Measurements from ENCODE around the gene SCML2. TPM values are rescaled to one million over a fixed set of nuclear protein-coding genes. Genes with fewer than 3 reads are reported as not detected.

The SCML2 gene
- total and polyA plus RNA-seq, 10 of the 15 experiments (the other 5 are each of a cell fraction or from before 2014, with no cell fraction given), result 1.5 to 4.4 (median 2.6) TPM

DNA sequence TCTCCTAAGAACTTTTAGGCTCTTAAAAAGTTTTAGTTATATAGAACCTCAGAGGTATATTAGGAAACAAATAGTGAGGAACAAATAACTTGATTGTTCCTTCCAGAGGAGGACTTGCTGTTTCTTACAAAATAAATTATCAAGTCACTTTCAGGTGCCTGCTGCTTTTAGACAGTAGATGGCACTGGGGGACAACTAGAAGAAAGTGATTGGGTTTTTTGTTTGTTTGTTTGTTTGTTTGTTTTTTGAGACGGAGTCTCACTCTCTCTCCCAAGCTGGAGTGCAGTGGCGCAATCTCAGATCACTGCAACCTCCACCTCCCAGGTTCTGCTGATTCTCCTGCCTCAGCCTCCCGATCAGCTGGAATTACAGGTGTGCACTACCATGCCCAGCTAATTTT, 35.5 kb upstream of the SCML2 start:
- H3K4me3 ChIP-seq, result no peak overlapping the region
- no peaks in the 10 kb centered on the region for H3K4me1 ChIP-seq (ENCODE audit: control insufficient read depth, insufficient read depth, low read length)
- ChIA-PET SMC1A (ENCODE audit: uncharacterized antibody, unreplicated experiment) (interaction anchor here (1.0 to 1.8 kb wide), 4 partner anchors 9 to 944 kb away, joined by 3 to 7 read pairs (median 3); no protein-coding TSS in a partner anchor), RAD21 (ENCODE audit: unreplicated experiment) (interaction anchor here (0.6 to 1.0 kb wide), 2 partner anchors 498 to 947 kb away, joined by 3 to 4 read pairs; no protein-coding TSS in a partner anchor), POLR2A (interaction anchor here (0.6 kb wide), 2 partner anchors 25 to 741 kb away, joined by 4 read pairs; no protein-coding TSS in a partner anchor), CTCF (interaction anchor here (0.9 to 1.8 kb wide), 5 partner anchors 495 to 947 kb away, joined by 3 to 13 read pairs (median 3); no protein-coding TSS in a partner anchor)
- H3K9me3 ChIP-seq (replicated peaks; ENCODE audit: control insufficient read depth, insufficient read depth, low read length), result no peaks in the 10 kb centered on the region
- TF ChIP-seq CTCF (IDR thresholded peaks at IDR 0.05 in 2 of 3, conservative IDR thresholded peaks at IDR 0.05 in 1 of 3; ENCODE audit: control insufficient read depth in 2 of 3, extremely low read depth in 1 of 3, insufficient read depth in 1 of 3, low read depth in 3 of 3, low read length in 3 of 3), result peak; percentile 8 to 31 (median 23); a peak in 2 of 6 replicates
- no peak for TF ChIP-seq RFX5 (IDR thresholded peaks at IDR 0.05; ENCODE audit: low read depth, low read length)
- TF ChIP-seq RAD21 (IDR thresholded peaks at IDR 0.05; ENCODE audit: insufficient read depth, low read depth, low read length), result peak; percentile 50
- TF ChIP-seq KAT2A (conservative IDR thresholded peaks at IDR 0.05; ENCODE audit: control insufficient read depth, low read depth, low read length), result no peak
- H3K27me3 ChIP-seq (replicated peaks in 1 of 2; ENCODE audit: control insufficient read depth in 2 of 2, insufficient read depth in 2 of 2, low read length in 1 of 2), result no peaks in the 10 kb centered on the region
- no peak overlapping the region for H3K4me2 ChIP-seq (ENCODE audit: control insufficient read depth, insufficient read depth)
- H3K27ac ChIP-seq (ENCODE audit: control insufficient read depth, insufficient read depth), result no peak overlapping the region
- BruUV-seq (replicated peaks), result no TSS peak
- FAIRE-seq (no peak), ATAC-seq (0 out of 3 replicates have a peak, but pooled peaks have one; percentile 22), DNase-seq (ENCODE audit: low read depth, low spot score) (no peak)
- intact Hi-C loops (cut with micrococcal nuclease; ENCODE audit: unreplicated experiment) (loop anchor here (5.0 to 10.0 kb wide), 5 partner anchors 375 to 1142 kb away; no protein-coding TSS in a partner anchor), in situ Hi-C loops (cut with MboI) (loop anchor here (5.0 to 25.0 kb wide), 4 partner anchors 505 to 1672 kb away; no protein-coding TSS in a partner anchor)
- WGBS (ENCODE audit: insufficient coverage, insufficient replicate concordance, low lambda C conversion rate, missing lambda C conversion rate), result 31% methylated on average over 3 of the region's 3 CpGs
- no peak overlapping the region for H3K9ac ChIP-seq (ENCODE audit: control insufficient read depth, insufficient read depth, low read length)
- no peaks in the 10 kb centered on the region for H4K20me1 ChIP-seq (ENCODE audit: control insufficient read depth, insufficient read depth)
- no peaks in the 10 kb centered on the region for H3K36me3 ChIP-seq (ENCODE audit: control insufficient read depth in 2 of 2, insufficient read depth in 2 of 2, low read length in 1 of 2)
- H3K79me2 ChIP-seq (ENCODE audit: control insufficient read depth, insufficient read depth, low read length), result no peaks in the 10 kb centered on the region
- H2AFZ ChIP-seq (ENCODE audit: control insufficient read depth, low read depth, low read length), result no peak overlapping the region
